ENCODE measurements around the gene PPM1J.

DNA sequence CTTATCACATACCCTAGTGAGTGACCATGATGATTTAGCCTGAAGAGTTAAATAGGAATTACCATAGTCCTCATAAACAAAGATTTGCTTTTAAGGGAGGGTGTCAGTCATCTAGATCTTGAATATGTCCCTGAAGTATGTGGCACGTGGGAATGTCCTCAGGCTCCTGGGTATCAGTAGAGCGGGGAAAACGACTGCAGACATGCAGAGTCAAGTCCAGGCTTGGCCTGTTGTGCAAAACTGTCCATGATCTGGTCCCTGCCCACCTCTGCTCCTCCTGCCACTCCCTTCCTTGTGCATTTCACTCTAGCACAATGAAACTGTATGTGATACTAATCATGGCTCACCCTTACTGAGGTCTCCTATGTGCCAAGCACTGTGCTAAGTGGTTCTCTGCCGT lies 27.8 kb downstream of the PPM1J start:
- TF ChIP-seq, protein P1, sequence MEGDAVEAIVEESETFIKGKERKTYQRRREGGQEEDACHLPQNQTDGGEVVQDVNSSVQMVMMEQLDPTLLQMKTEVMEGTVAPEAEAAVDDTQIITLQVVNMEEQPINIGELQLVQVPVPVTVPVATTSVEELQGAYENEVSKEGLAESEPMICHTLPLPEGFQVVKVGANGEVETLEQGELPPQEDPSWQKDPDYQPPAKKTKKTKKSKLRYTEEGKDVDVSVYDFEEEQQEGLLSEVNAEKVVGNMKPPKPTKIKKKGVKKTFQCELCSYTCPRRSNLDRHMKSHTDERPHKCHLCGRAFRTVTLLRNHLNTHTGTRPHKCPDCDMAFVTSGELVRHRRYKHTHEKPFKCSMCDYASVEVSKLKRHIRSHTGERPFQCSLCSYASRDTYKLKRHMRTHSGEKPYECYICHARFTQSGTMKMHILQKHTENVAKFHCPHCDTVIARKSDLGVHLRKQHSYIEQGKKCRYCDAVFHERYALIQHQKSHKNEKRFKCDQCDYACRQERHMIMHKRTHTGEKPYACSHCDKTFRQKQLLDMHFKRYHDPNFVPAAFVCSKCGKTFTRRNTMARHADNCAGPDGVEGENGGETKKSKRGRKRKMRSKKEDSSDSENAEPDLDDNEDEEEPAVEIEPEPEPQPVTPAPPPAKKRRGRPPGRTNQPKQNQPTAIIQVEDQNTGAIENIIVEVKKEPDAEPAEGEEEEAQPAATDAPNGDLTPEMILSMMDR (IDR thresholded peaks at IDR 0.05), result no peak
- TF ChIP-seq POLR2AphosphoS5 (IDR thresholded peaks at IDR 0.05; ENCODE audit: low read depth, low read length) (no peak), SIN3A (IDR thresholded peaks at IDR 0.05; ENCODE audit: borderline replicate concordance, insufficient read depth, low read depth, low read length) (no peak), TCF7L2 (IDR thresholded peaks at IDR 0.05; ENCODE audit: low read depth, low read length) (no peak)
- TF ChIP-seq, protein P2, sequence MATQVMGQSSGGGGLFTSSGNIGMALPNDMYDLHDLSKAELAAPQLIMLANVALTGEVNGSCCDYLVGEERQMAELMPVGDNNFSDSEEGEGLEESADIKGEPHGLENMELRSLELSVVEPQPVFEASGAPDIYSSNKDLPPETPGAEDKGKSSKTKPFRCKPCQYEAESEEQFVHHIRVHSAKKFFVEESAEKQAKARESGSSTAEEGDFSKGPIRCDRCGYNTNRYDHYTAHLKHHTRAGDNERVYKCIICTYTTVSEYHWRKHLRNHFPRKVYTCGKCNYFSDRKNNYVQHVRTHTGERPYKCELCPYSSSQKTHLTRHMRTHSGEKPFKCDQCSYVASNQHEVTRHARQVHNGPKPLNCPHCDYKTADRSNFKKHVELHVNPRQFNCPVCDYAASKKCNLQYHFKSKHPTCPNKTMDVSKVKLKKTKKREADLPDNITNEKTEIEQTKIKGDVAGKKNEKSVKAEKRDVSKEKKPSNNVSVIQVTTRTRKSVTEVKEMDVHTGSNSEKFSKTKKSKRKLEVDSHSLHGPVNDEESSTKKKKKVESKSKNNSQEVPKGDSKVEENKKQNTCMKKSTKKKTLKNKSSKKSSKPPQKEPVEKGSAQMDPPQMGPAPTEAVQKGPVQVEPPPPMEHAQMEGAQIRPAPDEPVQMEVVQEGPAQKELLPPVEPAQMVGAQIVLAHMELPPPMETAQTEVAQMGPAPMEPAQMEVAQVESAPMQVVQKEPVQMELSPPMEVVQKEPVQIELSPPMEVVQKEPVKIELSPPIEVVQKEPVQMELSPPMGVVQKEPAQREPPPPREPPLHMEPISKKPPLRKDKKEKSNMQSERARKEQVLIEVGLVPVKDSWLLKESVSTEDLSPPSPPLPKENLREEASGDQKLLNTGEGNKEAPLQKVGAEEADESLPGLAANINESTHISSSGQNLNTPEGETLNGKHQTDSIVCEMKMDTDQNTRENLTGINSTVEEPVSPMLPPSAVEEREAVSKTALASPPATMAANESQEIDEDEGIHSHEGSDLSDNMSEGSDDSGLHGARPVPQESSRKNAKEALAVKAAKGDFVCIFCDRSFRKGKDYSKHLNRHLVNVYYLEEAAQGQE (IDR thresholded peaks at IDR 0.05; ENCODE audit: insufficient read depth in 1 of 2, low read depth in 2 of 2, low read length in 1 of 2), result no peak

Data from Panc1 (cell line).